Right lobe of liver (tissue), 6 donors: ENCODE data around the gene TAS2R50. TPM values are rescaled to one million over a fixed set of nuclear protein-coding genes. Genes with fewer than 3 reads are reported as not detected.

ENCODE experiments used
- ATAC-seq, 4 donors: fragments of 200-7000 bp; cut with Tn5 transposase; one replicate each; pipeline ENCODE4 v1.9.1; 2020; ENCODE audit warnings: mild to moderate bottlenecking in 4 of 4, moderate library complexity in 4 of 4
- DNase-seq, 3 donors: peaks; one replicate each; pipeline ENCODE4 v3.0.0-alpha.2; 2020
- H3K27ac ChIP-seq, 3 donors: fragments of 200-600 bp; one replicate each; pipeline ENCODE4 v1.8.0; 2022
- H3K27me3 ChIP-seq, 2 donors: fragments of 200-600 bp; one replicate each; pipeline ENCODE4 v1.8.0; 2022
- H3K36me3 ChIP-seq, 4 donors: fragments of 200-600 bp; sonication (generic) in 1 of 4; one replicate each; pipeline versions ENCODE4 v1.5.1 to v1.8.0; 2017 to 2022; ENCODE audit warnings: control low read depth in 1 of 4
- H3K4me1 ChIP-seq, 4 donors: fragments of 200-600 bp; sonication (generic) in 1 of 4; one replicate each; pipeline versions ENCODE4 v1.5.1 to v1.8.0; 2017 to 2022; ENCODE audit warnings: control low read depth in 1 of 4
- H3K4me3 ChIP-seq, 3 donors: fragments of 200-600 bp; one replicate each; pipeline ENCODE4 v1.8.0; 2022
- H3K9me3 ChIP-seq, 4 donors: fragments of 200-600 bp; sonication (generic) in 1 of 4; one replicate each; pipeline versions ENCODE4 v1.5.1 to v1.8.0; 2017 to 2022; ENCODE audit warnings: control low read depth in 1 of 4
- POLR2A ChIP-seq: fragments of 450-650 bp; IDR thresholded peaks from one replicate; pipeline ENCODE4 v1.6.1; 2017; ENCODE audit warnings: antibody characterized with exemption, mild to moderate bottlenecking
- WGBS: methylation state at CpG from one replicate; pipeline ENCODE4 v1.1.6; 2018; ENCODE audit warnings: low coverage, low lambda C conversion rate; ENCODE audit not compliant: insufficient coverage; ENCODE audit errors: missing lambda C conversion rate; 5-methylcytosine and 5-hydroxymethylcytosine counted together
- intact Hi-C, 2 donors: fragments of 100-400 bp; cut with DNase I; formaldehyde crosslinking; loops; one replicate each; pipeline versions ENCODE4 v1.11.2 to v1.14.1; 2022
- total RNA-seq, 6 experiments: library from RNA; depleted of rRNA in 2 of 6; stranded (reverse); fragments of >200 nt in 2 of 6; fragmentation: NEBNext Ultra II Directional in 3 of 6; extraction: Animal tissue kit (Norgen Biotek cat#: 25700) in 3 of 6; gene quantifications; one replicate each; pipeline versions ENCODE4 v1.1.0 to v1.2.4, GENCODE V29; 2016 to 2023
- TF ChIP-seq, protein P1 (sequence below), 4 donors: fragments of 200-600 bp in 3 of 4; fragments of 450-650 bp in 1 of 4; IDR thresholded peaks; one replicate each; pipeline versions ENCODE4 v1.5.1 to v1.8.0; 2016 to 2022; ENCODE audit warnings: antibody characterized with exemption in 4 of 4, mild to moderate bottlenecking in 2 of 4
- donor health status: DM: no; HTN: yes; CAD: no.
- donor health status: DM: no; HTN: no; CAD: no.
- donor health status: DM: no; HTN: no; CAD: no.
- donor health status: DM: no; HTN: yes; CAD: no.
- donor health status: DM: no; HTN: yes; CAD: no.

The TAS2R50 gene
- total RNA-seq, 6 experiments from 2014 or later: 0.60 to 1.7 (median 0.78) TPM

DNA sequence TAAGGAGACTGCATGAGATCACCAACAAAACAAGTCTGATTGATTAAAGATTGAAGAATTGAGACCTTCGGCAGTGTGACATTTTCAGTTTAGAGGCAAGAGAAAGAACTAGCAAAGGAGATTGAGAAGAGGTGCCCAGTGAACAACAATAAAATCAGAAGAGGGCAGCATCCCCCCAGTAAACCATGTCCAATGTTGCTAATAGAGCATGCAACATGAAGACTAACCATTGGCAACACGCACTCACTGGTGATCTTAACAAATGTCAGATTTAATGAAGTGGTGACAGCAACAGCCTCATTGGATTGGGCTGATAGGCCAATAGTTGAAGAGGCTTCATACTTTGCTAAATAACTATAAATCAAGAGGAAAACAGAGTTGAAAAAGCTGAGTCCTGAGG, 26.9 kb downstream of the TAS2R50 start:
- ATAC-seq: no peak
- no peaks in the 10 kb centered on the region for H3K4me1 ChIP-seq
- WGBS: 90% methylated on average over 2 of the region's 2 CpGs
- H3K36me3 ChIP-seq: no peaks in the 10 kb centered on the region
- intact Hi-C loops: no loop called here
- no peak for TF ChIP-seq POLR2A
- TF ChIP-seq, protein P1, sequence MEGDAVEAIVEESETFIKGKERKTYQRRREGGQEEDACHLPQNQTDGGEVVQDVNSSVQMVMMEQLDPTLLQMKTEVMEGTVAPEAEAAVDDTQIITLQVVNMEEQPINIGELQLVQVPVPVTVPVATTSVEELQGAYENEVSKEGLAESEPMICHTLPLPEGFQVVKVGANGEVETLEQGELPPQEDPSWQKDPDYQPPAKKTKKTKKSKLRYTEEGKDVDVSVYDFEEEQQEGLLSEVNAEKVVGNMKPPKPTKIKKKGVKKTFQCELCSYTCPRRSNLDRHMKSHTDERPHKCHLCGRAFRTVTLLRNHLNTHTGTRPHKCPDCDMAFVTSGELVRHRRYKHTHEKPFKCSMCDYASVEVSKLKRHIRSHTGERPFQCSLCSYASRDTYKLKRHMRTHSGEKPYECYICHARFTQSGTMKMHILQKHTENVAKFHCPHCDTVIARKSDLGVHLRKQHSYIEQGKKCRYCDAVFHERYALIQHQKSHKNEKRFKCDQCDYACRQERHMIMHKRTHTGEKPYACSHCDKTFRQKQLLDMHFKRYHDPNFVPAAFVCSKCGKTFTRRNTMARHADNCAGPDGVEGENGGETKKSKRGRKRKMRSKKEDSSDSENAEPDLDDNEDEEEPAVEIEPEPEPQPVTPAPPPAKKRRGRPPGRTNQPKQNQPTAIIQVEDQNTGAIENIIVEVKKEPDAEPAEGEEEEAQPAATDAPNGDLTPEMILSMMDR (IDR thresholded peaks at IDR 0.05): no peak
- H3K27ac ChIP-seq: no peak overlapping the region
- no peaks in the 10 kb centered on the region for H3K27me3 ChIP-seq
- no peak overlapping the region for H3K4me3 ChIP-seq
- no peak for DNase-seq
- no peaks in the 10 kb centered on the region for H3K9me3 ChIP-seq

DNA sequence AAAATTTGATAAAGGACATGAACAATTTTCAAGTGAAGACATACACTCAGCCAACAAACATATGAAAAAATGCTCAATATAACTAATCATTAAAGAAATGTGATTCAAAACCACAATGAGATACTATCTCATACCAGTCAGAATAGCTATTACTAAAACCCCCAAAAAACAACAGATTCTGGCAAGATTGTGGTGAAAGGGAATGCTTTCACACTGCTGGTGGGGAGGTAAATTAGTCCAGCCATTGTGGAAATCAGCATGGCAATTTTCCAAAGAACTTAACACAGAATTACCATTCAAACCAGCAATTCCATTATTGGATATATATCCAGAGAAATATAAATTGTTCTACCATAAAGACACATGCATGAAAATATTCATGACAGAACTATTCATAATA, 29.0 kb downstream of the TAS2R50 start:
- DNase-seq (no peak), ATAC-seq (no peak)
- intact Hi-C loops: no loop called here
- Histone ChIP-seq H3K27me3 (no peaks in the 10 kb centered on the region), H3K4me3 (no peak overlapping the region), H3K36me3 (no peaks in the 10 kb centered on the region), H3K9me3 (no peaks in the 10 kb centered on the region), H3K27ac (no peak overlapping the region), H3K4me1 (no peaks in the 10 kb centered on the region)
- TF ChIP-seq POLR2A: no peak
- TF ChIP-seq, protein P1 (IDR thresholded peaks at IDR 0.05): no peak

DNA sequence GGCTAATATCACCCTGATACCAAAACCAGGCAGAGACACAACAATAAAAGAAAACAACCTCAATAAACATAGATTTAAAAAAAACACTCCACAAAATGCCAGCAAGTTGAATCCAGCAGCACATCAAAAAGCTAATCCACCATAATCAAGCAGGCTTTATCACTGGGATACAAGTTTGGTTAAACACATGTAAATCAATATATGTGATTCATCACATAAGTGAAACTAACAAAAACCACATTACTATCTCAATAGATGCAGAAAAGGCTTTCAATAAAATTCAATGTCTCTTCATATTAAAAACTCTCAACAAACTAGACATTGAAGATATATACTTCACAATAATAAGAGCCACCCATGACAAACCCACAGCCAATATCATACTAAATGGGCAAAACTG, 30.6 kb downstream of the TAS2R50 start:
- H3K4me3 ChIP-seq: no peak overlapping the region
- ATAC-seq (peak in 1 of 4 donors; percentile 60), DNase-seq (no peak)
- no peaks in the 10 kb centered on the region for H3K9me3 ChIP-seq
- no peaks in the 10 kb centered on the region for H3K36me3 ChIP-seq
- no peaks in the 10 kb centered on the region for H3K4me1 ChIP-seq
- no peak overlapping the region for H3K27ac ChIP-seq
- intact Hi-C loops: no loop called here
- no peaks in the 10 kb centered on the region for H3K27me3 ChIP-seq
- TF ChIP-seq POLR2A: no peak
- TF ChIP-seq, protein P1 (IDR thresholded peaks at IDR 0.05): no peak

DNA sequence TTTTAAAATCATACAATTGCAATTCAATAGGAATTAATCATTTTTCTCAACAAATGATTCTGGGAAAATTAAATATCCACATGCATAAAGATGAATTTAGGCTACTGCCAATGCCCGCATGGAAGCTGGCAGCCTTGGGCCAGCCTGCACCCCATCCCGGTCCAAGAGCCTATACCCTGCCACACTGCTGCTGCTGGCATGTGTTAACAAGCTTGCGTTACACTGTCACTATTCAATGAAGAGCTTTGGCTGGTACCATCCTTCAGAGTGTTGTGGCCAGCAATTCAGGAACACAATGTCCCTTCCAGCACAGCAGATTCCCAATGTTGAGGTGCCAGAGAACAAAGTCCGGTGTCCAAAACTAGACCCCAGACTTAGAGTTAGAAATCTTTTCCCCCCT, 34.1 kb downstream of the TAS2R50 start:
- intact Hi-C loops: no loop called here
- TF ChIP-seq, protein P1 (IDR thresholded peaks at IDR 0.05): no peak
- no peak for TF ChIP-seq POLR2A
- WGBS: 79% methylated on average over 3 of the region's 4 CpGs
- Histone ChIP-seq H3K4me1 (no peaks in the 10 kb centered on the region), H3K36me3 (no peaks in the 10 kb centered on the region), H3K4me3 (no peak overlapping the region), H3K9me3 (no peaks in the 10 kb centered on the region), H3K27me3 (no peaks in the 10 kb centered on the region), H3K27ac (no peak overlapping the region)
- ATAC-seq: peak in 1 of 4 donors; percentile 42
- no peak for DNase-seq

DNA sequence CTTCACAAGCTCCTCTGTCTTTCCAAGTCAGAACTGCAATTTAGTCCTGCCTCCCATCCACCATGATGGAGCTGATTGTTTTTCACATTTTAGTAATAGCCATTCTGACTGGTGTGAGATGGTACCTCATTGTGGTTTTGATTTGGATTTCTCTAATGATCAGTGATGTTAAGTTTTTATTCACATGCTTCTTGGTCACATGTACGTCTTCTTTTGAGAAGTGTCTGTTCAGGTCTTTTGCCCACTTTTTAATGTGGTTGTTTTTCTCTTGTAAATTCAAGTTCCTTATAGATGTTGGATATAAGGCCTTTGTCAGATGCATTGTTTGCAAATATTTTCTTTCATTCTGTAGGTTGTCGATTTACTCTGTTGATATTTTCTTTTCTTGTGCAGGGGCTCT, 43.5 kb downstream of the TAS2R50 start:
- ATAC-seq: no peak
- H3K4me3 ChIP-seq: no peak overlapping the region
- DNase-seq: no peak
- 89% methylated on average over 2 of the region's 2 CpGs for WGBS
- intact Hi-C loops: no loop called here
- TF ChIP-seq, protein P1 (IDR thresholded peaks at IDR 0.05): no peak
- TF ChIP-seq POLR2A: no peak
- no peaks in the 10 kb centered on the region for H3K9me3 ChIP-seq
- no peaks in the 10 kb centered on the region for H3K4me1 ChIP-seq
- H3K27me3 ChIP-seq: no peaks in the 10 kb centered on the region
- H3K27ac ChIP-seq: no peak overlapping the region
- no peaks in the 10 kb centered on the region for H3K36me3 ChIP-seq
